ENCODE data around the gene LYST. TPM values are rescaled to one million over a fixed set of nuclear protein-coding genes. Genes with fewer than 3 reads are reported as not detected.
A peak's percentile ranks its signal among the peaks of the same experiment; 100 is the strongest.
"Not testable (repeated sequence)": the region's sequence is repeated elsewhere in the genome, so short reads cannot be mapped to it uniquely, and the experiment has no call there.

The LYST gene
- total RNA-seq, 2 donors from 2014 or later = 68.8 to 91.2 TPM

DNA sequence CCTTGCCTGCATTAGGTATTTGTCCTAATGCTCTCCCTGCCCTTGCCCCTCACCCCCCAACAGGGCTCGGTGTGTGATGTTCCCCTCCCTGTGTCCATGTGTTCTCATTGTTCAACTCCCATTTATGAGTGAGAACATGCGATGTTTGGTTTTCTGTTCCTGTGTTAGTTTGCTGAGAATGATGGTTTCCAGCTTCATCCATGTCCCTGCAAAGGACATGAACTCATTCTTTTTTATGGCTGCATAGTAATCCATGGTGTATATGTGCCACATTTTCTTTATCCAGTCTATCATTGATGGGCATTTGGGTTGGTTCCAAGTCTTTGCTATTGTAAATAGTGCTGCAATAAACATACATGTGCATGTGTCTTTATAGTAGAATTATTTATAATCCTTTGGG, 228.1 kb downstream of the LYST start:
- Mint-ChIP-seq H3K4me1 (ENCODE audit: low read depth in 2 of 2) (peaks cover 20 to 24% of the 10 kb centered on the region in 2 donors), H3K27me3 (peaks cover 5 to 18% of the 10 kb centered on the region in 2 donors)
- not testable (repeated sequence) for H3K27ac Mint-ChIP-seq; ATAC-seq; H3K36me3 Mint-ChIP-seq; H3K9me3 Mint-ChIP-seq; H3K4me3 Mint-ChIP-seq; DNase-seq (ENCODE audit: low spot score)

DNA sequence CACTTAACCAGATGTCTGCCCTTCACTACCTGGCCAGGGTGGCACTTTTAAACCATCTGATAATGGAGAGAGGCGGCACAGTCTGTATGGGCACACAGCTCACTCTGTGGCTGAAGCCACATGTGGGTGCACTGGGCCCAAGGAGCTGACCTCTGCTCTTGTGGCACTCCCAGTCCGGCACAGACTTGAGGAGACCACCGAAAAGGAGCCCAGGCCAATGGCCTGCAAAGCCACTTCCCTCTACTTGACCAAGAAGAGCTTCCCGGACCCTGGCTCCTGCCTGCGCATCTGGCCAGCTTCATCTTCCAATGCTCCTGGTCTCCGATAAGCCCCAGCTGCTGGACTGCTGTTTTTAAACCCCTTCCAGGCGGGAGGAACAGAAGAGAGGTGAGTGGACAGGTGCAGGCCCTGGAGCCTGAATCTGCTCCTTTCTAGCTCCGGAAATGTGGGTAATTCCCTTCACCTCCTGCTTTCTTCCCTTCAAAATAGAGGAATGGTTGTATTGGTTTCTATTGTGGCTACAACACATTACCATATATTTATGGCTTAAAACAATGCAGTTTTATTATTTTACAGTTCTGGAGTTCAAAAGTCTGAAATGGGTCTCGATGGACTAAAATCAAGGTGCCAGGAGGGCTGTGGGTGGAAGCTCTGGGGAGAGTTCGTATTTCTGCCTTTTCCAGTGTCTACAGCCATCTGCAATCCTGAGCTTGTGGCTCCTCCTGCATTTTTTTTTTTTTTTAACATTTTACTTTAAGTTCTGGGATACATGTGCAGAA, 228.8 kb downstream of the LYST start:
- Mint-ChIP-seq H3K27me3 (peaks cover 2 to 13% of the 10 kb centered on the region in 2 donors), H3K4me3 (no peak overlapping the region), H3K9me3 (no peaks in the 10 kb centered on the region), H3K36me3 (no peaks in the 10 kb centered on the region), H3K27ac (no peak overlapping the region), H3K4me1 (ENCODE audit: low read depth in 2 of 2) (peaks cover 14 to 18% of the 10 kb centered on the region in 2 donors)
- no peak for ATAC-seq
- DNase-seq (ENCODE audit: low spot score) = no peak

DNA sequence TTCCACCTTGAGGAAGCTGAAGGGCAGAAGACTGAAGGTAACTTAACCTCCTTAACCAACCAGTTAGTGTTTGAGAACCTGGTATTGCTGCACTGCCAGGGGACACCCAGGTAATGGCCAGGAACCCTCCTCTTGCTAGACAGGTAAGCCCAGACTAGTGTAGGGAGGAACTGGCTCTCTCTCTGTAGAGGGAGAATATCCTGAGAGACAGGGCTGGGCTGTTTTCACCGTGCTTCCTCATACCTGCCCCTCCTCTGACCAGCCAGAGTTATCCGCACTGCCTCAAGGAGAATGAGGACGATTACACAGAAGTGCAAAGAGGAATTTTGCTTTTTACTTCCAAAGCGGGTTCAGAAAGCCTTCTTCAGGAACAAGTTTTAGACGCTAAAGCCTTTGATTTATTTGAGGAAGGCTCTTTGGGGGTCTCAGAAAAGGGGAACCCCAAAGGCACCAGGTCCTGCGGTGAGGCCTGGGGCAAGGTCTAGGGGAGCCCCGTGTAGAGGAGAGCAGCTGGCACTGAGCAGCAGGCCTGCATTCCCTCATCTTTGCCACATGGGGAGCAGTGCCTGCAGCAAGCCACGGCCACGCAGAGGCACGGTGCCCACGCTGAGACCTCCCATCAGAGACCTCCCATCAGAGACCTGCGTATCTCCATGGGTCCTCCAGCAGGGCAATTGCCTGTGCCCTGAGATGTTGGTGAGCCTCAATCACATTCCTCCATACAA, 230.6 kb downstream of the LYST start:
- no peaks in the 10 kb centered on the region for H3K9me3 Mint-ChIP-seq
- no peak for ATAC-seq

DNA sequence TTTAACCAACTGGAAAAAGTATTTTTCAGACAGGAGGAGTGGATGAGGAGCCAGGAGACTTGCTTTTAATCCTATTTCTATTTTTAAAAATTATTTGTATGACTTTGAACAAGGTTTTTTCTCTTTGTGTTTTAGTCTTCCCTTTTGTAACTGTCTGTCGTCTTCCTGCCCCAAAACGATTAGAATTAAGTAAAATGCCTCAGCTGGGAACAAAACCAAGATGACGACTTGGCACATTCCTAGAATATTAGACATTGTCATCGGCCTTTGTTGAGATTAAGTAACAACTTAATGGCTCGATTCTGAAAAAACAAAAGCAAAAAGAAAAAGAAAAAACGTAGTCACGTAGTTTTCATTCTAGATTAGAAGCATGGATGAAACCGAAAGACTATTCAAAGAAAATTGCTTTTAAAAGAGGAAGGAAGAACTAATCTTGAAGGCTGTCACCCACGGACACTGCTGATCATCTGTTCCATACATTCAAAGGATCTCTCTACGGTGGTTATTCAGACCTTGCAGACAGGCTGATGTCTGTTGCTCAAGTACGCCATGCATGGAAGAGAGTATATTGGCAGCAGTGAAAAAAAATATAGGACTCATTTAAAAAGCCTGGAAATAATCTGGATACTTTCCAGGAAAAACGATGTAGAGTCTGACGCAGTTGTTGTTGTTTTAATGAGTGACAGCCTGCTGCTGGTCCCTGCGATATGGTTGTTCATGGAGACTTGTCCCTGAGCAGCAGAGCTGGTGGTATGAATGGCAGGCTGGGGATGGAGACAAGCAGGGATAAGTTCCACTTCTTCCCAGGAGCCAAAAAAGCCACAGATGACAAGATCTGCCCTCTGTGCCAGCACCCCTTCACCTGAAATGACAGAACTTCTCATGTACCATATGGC, 234.0 kb downstream of the LYST start:
- H3K9me3 Mint-ChIP-seq = no peaks in the 10 kb centered on the region
- H3K27ac Mint-ChIP-seq = no peak overlapping the region
- H3K4me3 Mint-ChIP-seq = no peak overlapping the region
- H3K36me3 Mint-ChIP-seq = no peaks in the 10 kb centered on the region
- DNase-seq (ENCODE audit: low spot score) (no peak), ATAC-seq (no peak)
- no peaks in the 10 kb centered on the region for H3K4me1 Mint-ChIP-seq (ENCODE audit: low read depth in 2 of 2)
- peaks cover 7 to 8% of the 10 kb centered on the region in 2 donors for H3K27me3 Mint-ChIP-seq

More for the DNA sequence above, 230.6 kb downstream of the LYST start:
- Mint-ChIP-seq H3K4me1 (ENCODE audit: low read depth in 2 of 2) (peaks cover 0 to 3% of the 10 kb centered on the region in 2 donors), H3K36me3 (no peaks in the 10 kb centered on the region), H3K27ac (no peak overlapping the region), H3K27me3 (peaks cover 7 to 13% of the 10 kb centered on the region in 2 donors), H3K4me3 (no peak overlapping the region)
- DNase-seq (ENCODE audit: low spot score) = no peak

DNA sequence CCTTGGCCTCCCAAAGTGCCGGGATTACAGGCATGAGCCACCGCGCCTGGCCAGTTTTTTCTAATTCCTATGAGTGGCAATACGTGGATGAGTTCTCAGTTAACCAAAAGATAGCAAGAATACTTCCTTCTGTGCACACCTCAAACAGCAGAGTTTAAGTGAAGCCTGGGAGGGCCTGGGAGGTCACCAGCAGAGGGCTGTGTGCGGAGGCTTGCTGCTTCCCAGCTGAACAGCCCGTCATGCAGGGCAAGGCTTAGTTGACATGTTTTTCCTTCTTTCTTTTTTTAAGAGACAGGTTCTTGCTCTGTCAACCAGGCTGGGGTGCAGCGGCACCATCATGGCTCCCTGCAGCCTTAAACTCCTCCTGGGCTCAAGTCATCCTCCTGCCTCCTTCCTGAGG, 234.9 kb downstream of the LYST start:
- DNase-seq (ENCODE audit: low spot score) = no peak
- no peak for ATAC-seq
- Mint-ChIP-seq H3K4me1 (ENCODE audit: low read depth in 2 of 2) (no peaks in the 10 kb centered on the region), H3K4me3 (no peak overlapping the region), H3K27ac (no peak overlapping the region), H3K27me3 (peaks cover 7 to 8% of the 10 kb centered on the region in 2 donors), H3K36me3 (no peaks in the 10 kb centered on the region), H3K9me3 (no peaks in the 10 kb centered on the region)

DNA sequence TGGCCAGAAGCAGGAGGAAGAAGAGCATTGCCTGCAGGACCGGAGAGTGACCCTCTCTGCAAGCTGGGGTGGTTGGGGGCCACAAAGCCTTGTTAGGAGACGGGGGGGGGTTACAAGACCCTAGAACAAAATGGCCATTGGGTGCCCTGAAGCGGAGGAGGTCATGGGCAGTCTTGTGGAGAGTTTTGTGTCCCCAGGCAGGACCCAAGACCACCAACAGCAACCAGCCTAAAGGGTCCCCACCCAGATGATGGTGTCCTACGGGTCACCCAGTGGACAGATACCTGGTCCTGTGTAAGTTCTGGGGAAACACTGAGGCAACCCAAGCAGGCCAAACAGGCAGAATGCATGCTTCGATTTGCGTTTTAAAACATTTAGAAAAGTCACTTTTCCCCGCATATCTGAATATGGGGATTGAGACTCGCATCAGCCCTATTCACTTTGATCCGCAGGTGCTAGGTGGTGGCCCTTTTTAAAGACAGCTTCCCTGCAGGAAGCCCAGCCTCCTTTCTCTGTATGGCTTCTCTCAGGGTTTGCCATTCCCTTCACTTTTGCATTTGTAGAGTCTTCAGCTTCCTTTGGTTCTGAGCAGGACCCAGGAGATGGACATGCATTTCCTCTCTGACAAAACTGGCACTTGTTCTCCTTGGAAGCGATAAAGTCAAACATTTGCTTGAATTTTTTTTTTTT, 238.2 kb downstream of the LYST start:
- DNase-seq (ENCODE audit: low spot score) (no peak), ATAC-seq (no peak)
- Mint-ChIP-seq H3K9me3 (no peaks in the 10 kb centered on the region), H3K36me3 (no peaks in the 10 kb centered on the region), H3K27me3 (peaks cover 11 to 26% of the 10 kb centered on the region in 2 donors), H3K4me1 (ENCODE audit: low read depth in 2 of 2) (no peaks in the 10 kb centered on the region), H3K27ac (no peak overlapping the region), H3K4me3 (no peak overlapping the region)

DNA sequence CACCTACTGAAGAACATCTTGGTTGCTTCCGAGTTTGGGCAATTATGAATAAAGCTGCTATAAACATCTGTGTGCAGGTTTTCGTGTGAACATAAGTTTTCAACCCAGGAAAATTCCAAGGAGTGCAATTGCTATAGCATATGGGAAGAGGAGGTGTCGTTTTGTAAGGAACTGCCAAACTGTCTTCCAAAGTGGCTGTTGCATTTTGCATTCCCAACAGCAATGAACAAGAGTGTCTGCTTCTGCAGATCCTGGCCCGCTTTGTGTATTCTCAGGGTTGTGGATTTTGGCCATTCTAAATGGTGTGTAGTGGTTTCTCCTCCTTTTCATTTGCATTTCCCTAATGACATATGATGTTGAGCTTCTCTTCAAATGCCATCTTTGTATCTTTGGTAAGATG, 240.9 kb downstream of the LYST start:
- ATAC-seq = no peak
- peaks cover 13 to 21% of the 10 kb centered on the region in 2 donors for H3K27me3 Mint-ChIP-seq
- no peak overlapping the region for H3K4me3 Mint-ChIP-seq
- H3K36me3 Mint-ChIP-seq = no peaks in the 10 kb centered on the region
- DNase-seq (ENCODE audit: low spot score) = no peak
- H3K4me1 Mint-ChIP-seq (ENCODE audit: low read depth in 2 of 2) = no peaks in the 10 kb centered on the region
- H3K9me3 Mint-ChIP-seq = no peaks in the 10 kb centered on the region
- no peak overlapping the region for H3K27ac Mint-ChIP-seq

DNA sequence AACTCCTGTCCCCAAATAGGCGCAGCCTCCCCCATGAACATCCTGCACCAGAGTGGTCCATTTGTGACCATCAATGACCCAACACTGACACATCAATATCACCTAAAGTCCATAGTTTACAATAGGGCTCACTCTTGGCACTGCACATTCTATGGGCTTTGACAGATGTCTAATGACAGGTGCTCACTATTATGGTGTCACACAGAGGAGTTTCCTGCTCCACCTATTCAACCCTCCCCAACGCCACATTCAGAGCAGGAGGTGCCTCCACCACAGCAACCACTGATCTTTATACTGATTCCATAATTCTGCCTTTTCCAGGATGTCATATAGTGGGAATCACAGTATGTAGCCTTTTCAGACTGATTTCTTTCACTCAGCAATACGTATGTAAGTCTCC, 241.4 kb downstream of the LYST start:
- Mint-ChIP-seq H3K4me1 (ENCODE audit: low read depth in 2 of 2) (no peaks in the 10 kb centered on the region), H3K36me3 (no peaks in the 10 kb centered on the region), H3K27ac (no peak overlapping the region), H3K27me3 (peaks cover 13 to 21% of the 10 kb centered on the region in 2 donors), H3K4me3 (no peak overlapping the region), H3K9me3 (no peaks in the 10 kb centered on the region)
- ATAC-seq (no peak), DNase-seq (ENCODE audit: low spot score) (no peak)

DNA sequence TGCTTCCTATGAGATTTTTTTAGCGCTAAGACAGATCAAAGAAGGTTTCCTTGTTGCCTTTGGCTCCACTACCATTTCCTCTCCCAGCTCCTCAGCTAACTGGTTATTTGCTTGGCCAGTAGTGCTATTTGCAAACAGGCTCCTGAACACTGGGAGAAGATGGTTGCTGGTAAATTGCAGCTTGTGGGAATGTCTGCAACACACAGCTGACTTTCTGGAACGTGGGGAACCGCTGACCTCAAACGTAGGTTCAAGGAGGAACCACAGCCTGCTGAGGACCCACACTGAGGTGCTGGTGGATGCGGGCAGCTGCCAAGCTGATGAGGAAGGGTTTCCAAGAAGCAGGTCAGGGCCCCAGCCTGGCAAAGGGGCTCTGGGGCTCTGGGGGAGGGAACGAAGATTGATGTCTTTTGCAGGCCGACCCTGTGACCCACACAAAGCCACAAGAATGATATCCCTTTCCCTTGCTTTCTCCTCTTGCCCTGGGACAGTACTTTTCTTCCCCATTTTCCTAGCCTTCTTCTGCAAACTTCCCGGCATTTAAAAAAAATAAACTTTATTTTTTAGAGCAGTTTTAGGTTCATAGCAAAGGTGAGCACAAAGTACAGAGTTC, 241.9 kb downstream of the LYST start:
- H3K27me3 Mint-ChIP-seq = peaks cover 13 to 21% of the 10 kb centered on the region in 2 donors
- ATAC-seq (no peak), DNase-seq (ENCODE audit: low spot score) (no peak)
- H3K36me3 Mint-ChIP-seq = no peaks in the 10 kb centered on the region
- no peaks in the 10 kb centered on the region for H3K4me1 Mint-ChIP-seq (ENCODE audit: low read depth in 2 of 2)
- no peak overlapping the region for H3K27ac Mint-ChIP-seq
- no peaks in the 10 kb centered on the region for H3K9me3 Mint-ChIP-seq
- H3K4me3 Mint-ChIP-seq = no peak overlapping the region

DNA sequence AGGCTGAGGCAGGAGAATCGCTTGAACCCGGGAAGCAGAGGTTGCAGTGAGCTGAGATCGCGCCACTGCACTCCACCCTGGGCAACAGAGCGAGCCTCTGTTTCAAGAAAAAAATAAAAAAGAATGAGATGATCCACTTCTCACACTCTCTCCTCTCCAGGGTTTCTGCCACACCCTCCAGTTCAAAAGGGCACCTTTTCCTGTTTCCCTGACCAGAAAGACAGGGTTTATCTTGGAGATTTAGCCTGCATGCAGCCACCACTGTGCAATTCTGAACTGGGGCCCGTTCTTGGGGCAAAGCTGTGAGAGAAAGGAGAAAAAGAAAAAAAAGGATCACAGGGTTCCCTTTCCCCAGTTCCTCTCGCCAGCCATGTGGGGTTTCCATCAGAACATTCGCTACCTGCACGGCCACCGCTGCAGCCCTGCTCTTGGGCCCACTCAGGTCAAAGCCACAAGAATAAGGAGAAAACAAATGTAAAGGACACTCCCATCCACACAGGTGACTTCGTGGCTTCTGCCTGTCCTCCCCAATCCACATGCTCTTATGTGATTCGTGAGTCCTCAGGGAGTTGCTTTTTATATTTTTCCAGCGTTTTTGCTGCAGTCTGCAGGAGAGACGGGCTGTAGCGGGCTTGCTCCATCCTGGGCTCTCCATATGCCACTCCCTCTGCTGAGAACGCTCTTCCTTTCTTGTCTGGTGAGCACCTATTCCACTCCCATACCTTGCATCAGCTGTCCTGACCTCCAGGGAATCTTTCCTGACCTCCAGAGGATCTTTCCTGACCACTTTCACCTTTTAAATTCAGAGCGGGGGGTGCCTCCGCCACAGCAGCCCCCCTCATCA, 243.5 kb downstream of the LYST start:
- H3K9me3 Mint-ChIP-seq = no peaks in the 10 kb centered on the region
- no peak overlapping the region for H3K4me3 Mint-ChIP-seq
- DNase-seq (ENCODE audit: low spot score) (no peak), ATAC-seq (no peak)
- H3K4me1 Mint-ChIP-seq (ENCODE audit: low read depth in 2 of 2) = no peaks in the 10 kb centered on the region
- H3K36me3 Mint-ChIP-seq = no peaks in the 10 kb centered on the region
- H3K27ac Mint-ChIP-seq = peak overlapping the region in 1 of 2 donors; percentile 34
- H3K27me3 Mint-ChIP-seq = peaks cover 13 to 21% of the 10 kb centered on the region in 2 donors

DNA sequence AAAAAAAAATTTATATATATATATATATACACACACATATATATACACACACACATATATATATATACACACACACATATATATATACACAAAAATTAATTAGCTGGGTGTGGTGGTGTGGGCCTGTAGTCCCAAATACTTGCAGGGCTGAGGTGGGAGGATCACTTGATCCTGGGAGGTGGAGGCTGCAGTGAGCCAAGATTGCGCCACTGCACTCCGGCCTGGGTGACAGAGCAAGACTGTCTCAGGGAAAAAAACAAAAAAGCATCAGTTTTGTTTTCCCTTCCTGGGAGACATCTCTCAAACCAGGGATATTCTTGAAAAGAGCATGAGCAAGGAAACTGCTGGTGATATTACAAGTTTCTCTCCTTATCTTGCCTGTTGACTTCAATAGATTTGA, 247.6 kb downstream of the LYST start:
- peaks cover 7 to 10% of the 10 kb centered on the region in 2 donors for H3K27me3 Mint-ChIP-seq
- not testable (repeated sequence) for H3K36me3 Mint-ChIP-seq, H3K9me3 Mint-ChIP-seq

DNA sequence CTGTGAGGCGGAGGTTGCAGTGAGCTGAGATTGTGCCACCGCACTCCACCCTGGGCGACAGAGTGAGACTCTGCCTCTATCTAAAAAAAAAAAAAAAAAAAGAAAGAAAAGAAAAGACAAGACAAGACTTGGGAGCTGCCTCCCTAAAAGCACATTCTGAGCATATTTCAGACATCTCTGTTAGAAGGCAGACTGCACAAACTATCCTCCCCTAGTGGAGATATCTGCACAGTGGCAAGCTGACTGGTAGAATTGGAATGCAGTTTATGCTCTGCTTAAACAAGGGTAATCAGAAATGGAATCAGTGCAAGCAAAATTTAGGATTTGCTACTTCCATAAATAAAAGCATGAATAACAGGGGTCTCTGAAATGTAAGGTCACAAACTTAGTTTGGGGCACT, 248.9 kb downstream of the LYST start:
- H3K36me3 Mint-ChIP-seq = no peaks in the 10 kb centered on the region
- H3K4me1 Mint-ChIP-seq (ENCODE audit: low read depth in 2 of 2) = no peaks in the 10 kb centered on the region
- H3K27ac Mint-ChIP-seq = no peak overlapping the region
- no peak for DNase-seq (ENCODE audit: low spot score)
- H3K9me3 Mint-ChIP-seq = no peaks in the 10 kb centered on the region
- ATAC-seq = no peak
- H3K4me3 Mint-ChIP-seq = no peak overlapping the region
- peaks cover 0 to 2% of the 10 kb centered on the region in 2 donors for H3K27me3 Mint-ChIP-seq

More for the DNA sequence above, 247.6 kb downstream of the LYST start:
- H3K4me3 Mint-ChIP-seq; H3K4me1 Mint-ChIP-seq (ENCODE audit: low read depth in 2 of 2); H3K27ac Mint-ChIP-seq; ATAC-seq; DNase-seq (ENCODE audit: low spot score): not testable (repeated sequence)
